K562 (cell line): ENCODE measurements around the gene DCAF10. TPM values are rescaled to one million over a fixed set of nuclear protein-coding genes. Genes with fewer than 3 reads are reported as not detected.

Experiments
- ATAC-seq: fragments of 200-7000 bp; cut with Tn5 transposase; 3 replicates; pipeline ENCODE4 v1.9.1; 2020; ENCODE audit warnings: moderate library complexity
- BruUV-seq: library from RNA; stranded (reverse); fragments of 400-500 nt; replicated peaks from 2 replicates; lab custom pipeline; 2021; lab: Mats Ljungman, UMichigan
- CTCF ChIA-PET: fragments of 300-600 bp; formaldehyde crosslinking; extraction: SDS; loops from one replicate; lab custom pipeline; 2021; ENCODE audit warnings: low intra/inter-chr PET ratio; lab: Yijun Ruan, JAX
- POLR2A ChIA-PET: fragments of 300-600, 350-650 bp; sonication (Branson Sonifier 250); formaldehyde crosslinking; extraction: SDS; loops from one replicate; lab custom pipeline; 2021; ENCODE audit warnings: antibody characterized with exemption, inconsistent platforms; lab: Yijun Ruan, JAX
- DNase-seq, 4 experiments: peaks; one replicate each; pipeline versions ENCODE4 v3.0.0 to v3.0.0-alpha.2; 2011 to 2018; ENCODE audit warnings: low spot score in 3 of 4, mixed read lengths in 3 of 4; ENCODE audit errors: extremely low read depth in 1 of 4
- FAIRE-seq: peaks from 2 replicates; lab custom pipeline; 2011; peaks lifted over from hg19 to GRCh38; lab: Jason Lieb, UNC
- H2AFZ ChIP-seq: 2 replicates; pipeline ENCODE4 v1.6.0; 2011; ENCODE audit warnings: low read depth, low read length, control low read depth, inconsistent platforms
- H3K27ac ChIP-seq: fragments of 200-600 bp; 3 replicates; pipeline ENCODE4 v1.8.0; 2011; ENCODE audit warnings: low read depth, mild to moderate bottlenecking, control low read depth, inconsistent platforms, low read length, moderate library complexity, mixed read lengths; ENCODE audit errors: extremely low read depth
- H3K27me3 ChIP-seq, 2 experiments: fragments of 300-600 bp in 1 of 2; 2 replicates in 1 of 2; 3 replicates in 1 of 2; pipeline versions ENCODE4 v1.6.0 to v1.8.0; 2011; ENCODE audit warnings: inconsistent platforms in 2 of 2, low read length in 2 of 2, mild to moderate bottlenecking in 1 of 2, mixed read lengths in 1 of 2, moderate library complexity in 1 of 2; ENCODE audit not compliant: control insufficient read depth in 2 of 2, insufficient read depth in 2 of 2
- H3K36me3 ChIP-seq: fragments of 300-600 bp; 3 replicates; pipeline ENCODE4 v1.8.0; 2011; ENCODE audit warnings: mild to moderate bottlenecking, low read length, inconsistent platforms; ENCODE audit not compliant: control insufficient read depth, insufficient read depth
- H3K4me1 ChIP-seq, 2 experiments: fragments of 200-600 bp in 1 of 2; replicated peaks in 1 of 2; 2 replicates in 1 of 2; 3 replicates in 1 of 2; pipeline versions ENCODE4 v1.5.1 to v1.8.0; 2011; ENCODE audit warnings: inconsistent platforms in 2 of 2, low read length in 2 of 2, mild to moderate bottlenecking in 1 of 2, mixed read lengths in 1 of 2, moderate library complexity in 1 of 2; ENCODE audit not compliant: control insufficient read depth in 2 of 2, insufficient read depth in 2 of 2
- H3K4me2 ChIP-seq: 2 replicates; pipeline ENCODE4 v1.6.1; 2011; ENCODE audit warnings: low read length, control low read depth, inconsistent platforms, mixed read lengths; ENCODE audit not compliant: insufficient read depth
- H3K4me3 ChIP-seq: fragments of 200-600 bp; sonication (generic), shearing (Covaris generic); 2 replicates; pipeline ENCODE4 v1.5.1; 2016; ENCODE audit warnings: control low read depth, inconsistent platforms
- H3K79me2 ChIP-seq: fragments of 200-600 bp; 3 replicates; pipeline ENCODE4 v1.8.0; 2011; ENCODE audit warnings: low read length, inconsistent platforms; ENCODE audit not compliant: control insufficient read depth, insufficient read depth
- H3K9ac ChIP-seq, 2 experiments: 2 replicates each; pipeline versions ENCODE4 v1.6.0 to v1.6.1; 2011; ENCODE audit warnings: low read depth in 2 of 2, low read length in 2 of 2, control low read depth in 1 of 2, inconsistent platforms in 1 of 2, mild to moderate bottlenecking in 1 of 2, mixed read lengths in 1 of 2; ENCODE audit not compliant: insufficient read depth in 1 of 2
- H3K9me1 ChIP-seq: one replicate; pipeline ENCODE4 v1.6.0; 2011; ENCODE audit warnings: inconsistent platforms, mild to moderate bottlenecking, low read length, moderate library complexity; ENCODE audit not compliant: control insufficient read depth, insufficient read depth
- H3K9me3 ChIP-seq: replicated peaks from 2 replicates; pipeline ENCODE4 v1.5.1; 2011; ENCODE audit warnings: low read depth, low read length, inconsistent platforms; ENCODE audit not compliant: control insufficient read depth, insufficient read depth
- H4K20me1 ChIP-seq: replicated peaks from 2 replicates; pipeline ENCODE4 v1.6.1; 2011; ENCODE audit warnings: low read length, inconsistent platforms, mixed read lengths; ENCODE audit not compliant: control insufficient read depth, insufficient read depth
- AFF1 ChIP-seq, 2 experiments: fragments of 450-650 bp; IDR thresholded peaks; 2 replicates each; pipeline ENCODE4 v1.6.1; 2018; ENCODE audit warnings: mild to moderate bottlenecking in 2 of 2, low read depth in 1 of 2; ENCODE audit not compliant: partially characterized antibody in 2 of 2
- ELK1 ChIP-seq: sonication (generic); formaldehyde crosslinking; IDR thresholded peaks from 2 replicates; pipeline ENCODE4 v1.8.1; 2022; ENCODE audit warnings: missing genetic modification reagents
- FOSL1 ChIP-seq: fragments of 200-800 bp; sonication (Bioruptor generic); conservative IDR thresholded peaks from 2 replicates; pipeline ENCODE4 v1.6.1; 2016; ENCODE audit warnings: missing genetic modification characterization, missing compliant biosample characterization
- GTF2A2 ChIP-seq: IDR thresholded peaks from 2 replicates; pipeline ENCODE4 v1.6.1; 2016; ENCODE audit warnings: mild to moderate bottlenecking, missing genetic modification characterization, missing compliant biosample characterization
- HDAC6 ChIP-seq: IDR thresholded peaks from 2 replicates; pipeline ENCODE4 v1.6.1; 2012; ENCODE audit warnings: low read depth, mild to moderate bottlenecking, control low read depth, inconsistent platforms, low read length, moderate library complexity
- IRF9 ChIP-seq: fragments of 450-650 bp; IDR thresholded peaks from 2 replicates; pipeline ENCODE4 v1.6.1; 2016; ENCODE audit warnings: missing biosample characterization, missing genetic modification characterization
- PTTG1 ChIP-seq: fragments of 450-650 bp; IDR thresholded peaks from 2 replicates; pipeline ENCODE4 v1.6.1; 2016; ENCODE audit warnings: low read depth, mild to moderate bottlenecking, missing genetic modification characterization, missing compliant biosample characterization
- RAD21 ChIP-seq, 2 experiments: fragments of 250-450 bp in 1 of 2; fragments of 450-650 bp in 1 of 2; sonication (Bioruptor Pico) in 1 of 2; formaldehyde crosslinking in 1 of 2; IDR thresholded peaks in 1 of 2; conservative IDR thresholded peaks in 1 of 2; 2 replicates each; pipeline versions ENCODE4 v1.4.0 to v1.8.0; 2020 to 2022; ENCODE audit warnings: mild to moderate bottlenecking in 2 of 2, moderate library complexity in 1 of 2
- RHOXF2B ChIP-seq: fragments of 250-450 bp; sonication (Bioruptor Pico); conservative IDR thresholded peaks from 2 replicates; pipeline ENCODE4 v1.5.1; 2021
- RUNX1 ChIP-seq: sonication (generic); IDR thresholded peaks from 2 replicates; pipeline ENCODE4 v1.6.1; 2016; ENCODE audit warnings: antibody characterized with exemption, low read depth
- THRAP3 ChIP-seq: fragments of 450-650 bp; IDR thresholded peaks from 2 replicates; pipeline ENCODE4 v1.6.1; 2016; ENCODE audit warnings: mild to moderate bottlenecking, inconsistent platforms, borderline replicate concordance
- ZNF121 ChIP-seq: sonication (generic); formaldehyde crosslinking; conservative IDR thresholded peaks from 2 replicates; pipeline ENCODE4 v1.8.0; 2022; ENCODE audit warnings: missing genetic modification reagents
- ZNF668 ChIP-seq: fragments of 250-450 bp; sonication (Bioruptor Pico); IDR thresholded peaks from 2 replicates; pipeline ENCODE4 v1.8.0; 2022; ENCODE audit warnings: mild to moderate bottlenecking, inconsistent platforms
- WGBS: fragments of 100-300 bp; shearing (Covaris generic); methylation state at CpG from one replicate; pipeline ENCODE4 v1.1.6; 2016; ENCODE audit warnings: low coverage, mixed read lengths; ENCODE audit not compliant: insufficient coverage; ENCODE audit errors: missing lambda C conversion rate; 5-methylcytosine and 5-hydroxymethylcytosine counted together
- in situ Hi-C: fragments of 300-500 bp; cut with MboI; formaldehyde crosslinking; loops from 4 replicates; pipeline ENCODE4 v1.15.0; 2018; ENCODE audit warnings: inconsistent platforms, mixed read lengths
- intact Hi-C: fragments of 100-400 bp; cut with micrococcal nuclease; formaldehyde crosslinking; loops from 2 replicates; pipeline ENCODE4 v1.14.2; 2022
- polyA plus RNA-seq, 8 experiments: library from polyadenylated mRNA; depleted of rRNA in 4 of 8; stranded (reverse) in 5 of 8; unstranded in 3 of 8; fragments of >200 nt; fragmentation: Nextera tagmentation in 2 of 8; fragmentation: Illumina TruSeq in 1 of 8; extraction: Ambion mirVana in 2 of 8; extraction: Trizol in 1 of 8; gene quantifications; 2 replicates each; pipeline versions ENCODE4 v1.2.1 to v1.2.3, GENCODE V29; 2011 to 2014; ENCODE audit warnings: inconsistent platforms in 1 of 8, missing spikeins in 1 of 8
- total RNA-seq, 7 experiments: library from RNA; depleted of rRNA in 6 of 7; stranded (reverse); fragments of >200 nt in 6 of 7; fragmentation: Illumina TruSeq in 2 of 7; extraction: Trizol in 2 of 7; gene quantifications; 2 replicates each; pipeline versions ENCODE4 v1.2.1 to v1.2.3, GENCODE V29; 2011 to 2021; ENCODE audit warnings: low replicate concordance in 1 of 7

DCAF10 gene
- total and polyA plus RNA-seq, 9 of the 15 experiments (the other 6 are each of a cell fraction or from before 2014, with no cell fraction given), result 6.8 to 40.1 (median 16.9) TPM

- Histone ChIP-seq H3K4me3 (no peak overlapping the region), H3K9me1 (no peaks in the 10 kb centered on the region), H3K4me1 (peaks cover 4 to 11% of the 10 kb centered on the region in 2 experiments; a peak in 4 of 5 replicates), H3K9me3 (no peaks in the 10 kb centered on the region), H3K27me3 (no peaks in the 10 kb centered on the region)
- no peak for DNase-seq
- 21% methylated on average over 6 of the region's 6 CpGs for WGBS
- TF ChIP-seq GTF2A2 (tag), result no peak
- no peak for TF ChIP-seq HDAC6
- no peak for TF ChIP-seq FOSL1 (tag)
- TF ChIP-seq RHOXF2B (CRISPR knock-in tag), result no peak
- no peak for TF ChIP-seq AFF1 (IDR thresholded peaks at IDR 0.05; ENCODE audit: low read depth in 1 of 2, partially characterized antibody in 2 of 2)
- no peak for TF ChIP-seq RUNX1
- TF ChIP-seq ZNF668, result no peak
- no peak for TF ChIP-seq PTTG1
- no peak for TF ChIP-seq RAD21 (CRISPR knock-in tag; conservative IDR thresholded peaks at IDR 0.05 in 1 of 2, IDR thresholded peaks at IDR 0.05 in 1 of 2)
- no peak for TF ChIP-seq ZNF121 (CRISPR knock-in tag)
- no peak for TF ChIP-seq THRAP3
- TF ChIP-seq ELK1 (CRISPR knock-in tag), result no peak
- no peak for TF ChIP-seq IRF9 (tag)
- TF ChIP-seq, all 486 proteins: peak for 0
- H4K20me1 ChIP-seq, result no peaks in the 10 kb centered on the region
- ATAC-seq (no peak; the same call in 2 of the 3 replicates), FAIRE-seq (no peak)
- no peak overlapping the region for H3K9ac ChIP-seq
- H3K79me2 ChIP-seq, result no peaks in the 10 kb centered on the region
- CTCF ChIA-PET, result no interaction called here
- peak overlapping the region; percentile 30; the same call in 1 of the 2 replicates for H2AFZ ChIP-seq
- POLR2A ChIA-PET, result interaction anchor here (0.5 to 0.9 kb wide), 5 partner anchors 8 to 423 kb away, joined by 3 to 4 read pairs (median 3); no protein-coding TSS in a partner anchor
- no peak overlapping the region for H3K27ac ChIP-seq
- H3K4me2 ChIP-seq, result no peak overlapping the region
- in situ Hi-C loops, result loop anchor here (5.0 kb wide), 2 partner anchors 161 to 251 kb away; no protein-coding TSS in a partner anchor
- intact Hi-C loops, result loop anchor here (5.0 kb wide), 1 partner anchor 176 kb away; no protein-coding TSS in a partner anchor
- BruUV-seq, result no TSS peak
- H3K36me3 ChIP-seq, result no peaks in the 10 kb centered on the region
Observed at GRCh38 chr9:37911271-37911681, 110.7 kb downstream of the DCAF10 start.
